Pancreas (tissue), 10 donors: ENCODE measurements around the gene CMIP. TPM values are rescaled to one million over a fixed set of nuclear protein-coding genes. Genes with fewer than 3 reads are reported as not detected.
A peak's percentile ranks its signal among the peaks of the same experiment; 100 is the strongest.

Source experiments
- ATAC-seq, 4 donors: fragments of 200-7000 bp; cut with Tn5 transposase; one replicate each; pipeline versions ENCODE4 v1.8.0 to v1.9.1; 2020; ENCODE audit warnings: mild to moderate bottlenecking in 4 of 4, moderate library complexity in 4 of 4
- DNase-seq, 6 donors: peaks; one replicate each; pipeline ENCODE4 v3.0.0-alpha.2; 2020
- FAIRE-seq: peaks from 2 replicates; lab custom pipeline; 2012; peaks lifted over from hg19 to GRCh38; lab: Jason Lieb, UNC
- H3K27ac ChIP-seq, 4 donors: fragments of 200-600 bp; sonication (generic); 1 replicate in 3 of 4; 2 replicates in 1 of 4; pipeline versions ENCODE4 v1.5.0 to v1.8.0; 2020
- H3K27me3 ChIP-seq, 4 donors: fragments of 200-600 bp; one replicate each; pipeline ENCODE4 v1.8.0; 2021
- H3K36me3 ChIP-seq, 3 donors: fragments of 200-600 bp; sonication (generic) in 1 of 3; one replicate each; pipeline versions ENCODE4 v1.5.0 to v1.8.0; 2020 to 2021
- H3K4me1 ChIP-seq, 3 donors: fragments of 200-600 bp; one replicate each; pipeline ENCODE4 v1.8.0; 2021
- H3K4me3 ChIP-seq, 4 donors: fragments of 200-600 bp; sonication (generic) in 2 of 4; one replicate each; pipeline versions ENCODE4 v1.5.0 to v1.8.0; 2020 to 2021
- H3K9me3 ChIP-seq, 4 donors: fragments of 200-600 bp; one replicate each; pipeline ENCODE4 v1.8.0; 2021
- WGBS, 2 donors: extraction: QIAGEN DNeasy Blood & Tissue Kit; methylation state at CpG; one replicate each; pipeline ENCODE4 v1.1.7; 2013; 5-methylcytosine and 5-hydroxymethylcytosine counted together
- intact Hi-C, 3 donors: fragments of 100-400 bp; cut with DNase I; formaldehyde crosslinking; loops; one replicate each; pipeline versions ENCODE4 v1.11.1 to v1.14.2; 2022
- polyA plus RNA-seq, 2 donors: library from polyadenylated mRNA; stranded (reverse); fragments of 200-250 nt; gene quantifications; one replicate each; pipeline ENCODE4 v1.2.3, GENCODE V29; 2013
- total RNA-seq, 6 donors: library from RNA; stranded (reverse); fragmentation: NEBNext Ultra II Directional in 4 of 6; extraction: Animal tissue kit (Norgen Biotek cat#: 25700) in 4 of 6; gene quantifications; one replicate each; pipeline versions ENCODE4 v1.2.1 to v1.2.4, GENCODE V29; 2021 to 2023
- TF ChIP-seq, protein P1 (sequence below), 4 donors: fragments of 200-600 bp; sonication (generic) in 3 of 4; IDR thresholded peaks; one replicate each; pipeline versions ENCODE4 v1.5.0 to v1.8.0; 2021; ENCODE audit warnings: antibody characterized with exemption in 4 of 4
- donor health status: healthy with polysubstance abuse.
- donor health status: DM: no; HTN: no; CAD: no; lungs with moderate emphysema.
- donor health status: DM: no; HTN: no; CAD: no.
- donor health status: control.
- donor health status: control.
- donor health status: Bipolar disorder and iron deficiency.
- donor health status: DM: yes; HTN: yes; CAD: no.
- donor health status: DM: no; HTN: no; CAD: no.
- donor health status: DM: no; HTN: no; CAD: no.
- donor health status: DM: yes; HTN: yes; CAD: no.

The CMIP gene
- total and polyA plus RNA-seq, 8 donors = 9.7 to 37.0 (median 21.5) TPM

DNA sequence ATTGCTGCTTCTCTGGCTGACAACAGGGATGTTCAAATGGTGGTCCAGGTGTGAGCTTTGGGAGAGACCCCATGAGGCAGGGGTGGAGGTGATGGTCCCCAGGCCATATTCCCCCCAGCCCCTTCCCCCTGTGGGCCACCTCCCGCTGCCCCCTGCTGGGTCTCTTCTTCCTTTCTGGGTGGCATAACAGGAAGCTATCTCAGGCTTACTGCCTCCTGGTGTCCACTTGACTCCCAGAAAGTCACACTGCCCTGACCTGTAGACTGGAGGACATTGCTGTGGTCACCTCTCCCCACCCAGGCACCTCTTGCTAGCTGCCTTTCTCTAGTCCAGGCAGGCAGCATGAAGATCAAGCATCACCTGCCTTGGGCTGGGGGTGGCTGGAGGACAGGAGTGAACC, 288.1 kb downstream of the CMIP start:
- Histone ChIP-seq H3K9me3 (no peaks in the 10 kb centered on the region), H3K27me3 (no peaks in the 10 kb centered on the region), H3K36me3 (no peaks in the 10 kb centered on the region), H3K4me3 (no peak overlapping the region), H3K4me1 (peaks cover 0 to 7% (median 0%) of the 10 kb centered on the region in 3 donors), H3K27ac (no peak overlapping the region)
- TF ChIP-seq, protein P1, sequence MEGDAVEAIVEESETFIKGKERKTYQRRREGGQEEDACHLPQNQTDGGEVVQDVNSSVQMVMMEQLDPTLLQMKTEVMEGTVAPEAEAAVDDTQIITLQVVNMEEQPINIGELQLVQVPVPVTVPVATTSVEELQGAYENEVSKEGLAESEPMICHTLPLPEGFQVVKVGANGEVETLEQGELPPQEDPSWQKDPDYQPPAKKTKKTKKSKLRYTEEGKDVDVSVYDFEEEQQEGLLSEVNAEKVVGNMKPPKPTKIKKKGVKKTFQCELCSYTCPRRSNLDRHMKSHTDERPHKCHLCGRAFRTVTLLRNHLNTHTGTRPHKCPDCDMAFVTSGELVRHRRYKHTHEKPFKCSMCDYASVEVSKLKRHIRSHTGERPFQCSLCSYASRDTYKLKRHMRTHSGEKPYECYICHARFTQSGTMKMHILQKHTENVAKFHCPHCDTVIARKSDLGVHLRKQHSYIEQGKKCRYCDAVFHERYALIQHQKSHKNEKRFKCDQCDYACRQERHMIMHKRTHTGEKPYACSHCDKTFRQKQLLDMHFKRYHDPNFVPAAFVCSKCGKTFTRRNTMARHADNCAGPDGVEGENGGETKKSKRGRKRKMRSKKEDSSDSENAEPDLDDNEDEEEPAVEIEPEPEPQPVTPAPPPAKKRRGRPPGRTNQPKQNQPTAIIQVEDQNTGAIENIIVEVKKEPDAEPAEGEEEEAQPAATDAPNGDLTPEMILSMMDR (IDR thresholded peaks at IDR 0.05) = no peak
- intact Hi-C loops = loop anchor here in 1 of 3 donors (5.0 kb wide), 1 partner anchor 330 kb away; no protein-coding TSS in a partner anchor
- DNase-seq = no peak
- WGBS, 2 donors = 100% methylated on average over 1 of the region's 1 CpG
- no peak for ATAC-seq
- no peak for FAIRE-seq

DNA sequence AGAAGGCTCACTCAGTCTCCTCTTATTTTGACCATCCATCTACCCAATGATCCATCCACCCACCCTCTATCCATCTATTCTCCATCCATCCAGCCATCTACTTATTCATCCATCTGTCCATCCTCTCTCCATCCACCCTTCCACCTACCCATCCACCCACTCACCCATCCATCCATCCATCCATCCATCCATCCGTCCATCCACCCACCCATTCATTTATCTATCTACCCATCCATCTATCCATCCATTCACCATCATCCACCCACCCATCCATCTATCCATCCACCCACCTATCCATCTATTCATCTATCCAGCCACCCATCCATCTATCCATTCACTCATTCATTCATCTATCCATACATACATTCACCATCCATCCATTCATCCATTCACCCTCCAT, 288.7 kb downstream of the CMIP start:
- no peak overlapping the region for H3K27ac ChIP-seq
- H3K36me3 ChIP-seq = no peaks in the 10 kb centered on the region
- H3K9me3 ChIP-seq = no peaks in the 10 kb centered on the region
- FAIRE-seq (no peak), ATAC-seq (no peak), DNase-seq (no peak)
- intact Hi-C loops = loop anchor here in 1 of 3 donors (5.0 kb wide), 1 partner anchor 331 kb away; no protein-coding TSS in a partner anchor
- no peak overlapping the region for H3K4me3 ChIP-seq
- TF ChIP-seq, protein P1 (IDR thresholded peaks at IDR 0.05) = no peak
- 59 to 77% methylated on average over 1 of the region's 1 CpG for WGBS, 2 donors
- peaks cover 0 to 7% (median 0%) of the 10 kb centered on the region in 3 donors for H3K4me1 ChIP-seq
- H3K27me3 ChIP-seq = no peaks in the 10 kb centered on the region

DNA sequence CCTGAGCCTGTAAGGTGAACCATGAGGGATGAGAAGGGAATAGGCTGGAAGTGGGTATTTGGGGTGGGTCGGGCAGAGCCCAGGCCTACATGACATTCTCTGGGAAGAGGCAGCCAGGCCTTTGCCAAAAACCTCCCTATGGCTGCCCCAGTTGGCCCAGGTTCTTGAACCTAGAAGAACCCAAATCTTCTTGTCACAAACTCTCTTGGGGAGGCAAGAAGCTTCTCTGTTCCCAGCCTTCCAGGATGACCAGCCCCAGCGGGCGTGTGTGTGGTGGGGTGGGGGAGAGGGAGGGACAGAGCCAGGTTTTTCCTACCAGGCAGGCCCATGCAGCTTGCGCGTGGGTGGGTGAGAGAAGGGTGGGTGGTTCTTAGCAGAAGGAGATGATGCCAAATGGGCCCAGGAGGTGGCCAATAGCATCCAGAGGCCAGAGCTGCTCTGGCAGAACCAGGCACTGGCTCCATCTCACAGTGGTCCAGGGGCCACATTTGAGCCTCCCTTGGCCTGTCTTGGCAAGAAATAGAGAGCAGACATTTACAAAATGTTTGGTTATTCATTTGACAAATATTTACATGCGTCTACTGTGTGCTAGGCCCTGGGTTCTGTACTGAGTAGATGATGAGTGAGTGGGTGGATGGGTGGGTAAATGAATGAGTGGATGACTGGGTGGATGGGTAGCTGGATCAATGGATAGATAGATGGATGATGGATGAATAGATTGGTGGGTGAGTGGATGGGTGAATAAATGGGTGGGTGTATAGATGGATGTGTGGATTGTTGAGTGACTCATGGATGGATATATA, 290.2 kb downstream of the CMIP start:
- no peaks in the 10 kb centered on the region for H3K9me3 ChIP-seq
- ATAC-seq (no peak), DNase-seq (no peak), FAIRE-seq (no peak)
- H3K4me3 ChIP-seq = no peak overlapping the region
- TF ChIP-seq, protein P1 (IDR thresholded peaks at IDR 0.05) = no peak
- 91 to 96% methylated on average over 6 of the region's 6 CpGs for WGBS, 2 donors
- H3K36me3 ChIP-seq = no peaks in the 10 kb centered on the region
- intact Hi-C loops = loop anchor here in 1 of 3 donors (5.0 kb wide), 1 partner anchor 333 kb away; no protein-coding TSS in a partner anchor
- H3K27me3 ChIP-seq = no peaks in the 10 kb centered on the region
- peaks cover 0 to 7% (median 0%) of the 10 kb centered on the region in 3 donors for H3K4me1 ChIP-seq
- H3K27ac ChIP-seq = no peak overlapping the region

DNA sequence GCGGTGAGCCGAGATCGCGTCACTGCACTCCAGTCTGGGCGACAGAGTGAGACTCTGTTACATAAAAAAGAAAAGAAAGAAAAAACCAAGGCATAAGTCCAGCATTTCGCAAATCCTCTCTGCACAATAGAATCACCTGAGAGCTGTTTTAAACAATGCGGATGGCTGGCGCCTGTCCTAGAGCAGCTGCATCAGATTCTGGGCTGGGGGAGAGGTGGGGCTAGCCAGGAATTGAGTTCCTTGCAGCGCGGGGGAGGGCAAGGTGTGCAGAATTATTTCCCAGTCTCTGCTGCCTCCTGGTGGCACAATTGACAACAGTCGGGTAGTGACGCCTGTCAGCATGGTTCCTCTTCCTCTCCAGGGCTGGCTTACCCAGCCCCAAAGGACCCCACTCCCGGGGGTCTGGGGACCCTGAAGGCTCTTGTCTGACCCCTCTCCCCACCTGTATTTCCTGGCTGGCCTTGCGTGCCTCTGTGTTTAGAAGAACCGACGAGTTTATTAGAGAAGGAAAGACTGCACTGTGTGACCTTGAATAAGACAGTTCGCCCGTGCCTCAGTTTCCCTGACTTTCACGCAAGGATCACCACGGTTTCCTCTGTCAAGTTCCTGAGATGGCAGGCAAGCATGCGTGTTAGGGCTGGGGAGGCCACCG, 293.4 kb downstream of the CMIP start:
- no peaks in the 10 kb centered on the region for H3K27me3 ChIP-seq
- no peak for FAIRE-seq
- TF ChIP-seq, protein P1 (IDR thresholded peaks at IDR 0.05) = peak; percentile 65 to 83 (median 76)
- DNase-seq = peak; percentile 84 to 89 (median 86)
- intact Hi-C loops = no loop called here
- peak overlapping the region in 1 of 4 donors; percentile 67 for H3K27ac ChIP-seq
- no peaks in the 10 kb centered on the region for H3K9me3 ChIP-seq
- no peaks in the 10 kb centered on the region for H3K4me1 ChIP-seq
- H3K36me3 ChIP-seq = no peaks in the 10 kb centered on the region
- ATAC-seq = peak; percentile 93 to 98 (median 98)
- WGBS, 2 donors = 3 to 4% methylated on average over 22 of the region's 22 CpGs
- H3K4me3 ChIP-seq = peak overlapping the region in 2 of 4 donors; percentile 1 to 29
